GM19452 (cell line): Measurements from ENCODE around the gene C12orf60.
"Not testable (repeated sequence)": the region's sequence is repeated elsewhere in the genome, so short reads cannot be mapped to it uniquely, and the experiment has no call there.

Experiments
- ATAC-seq: cut with Tn5 transposase; IDR thresholded peaks from one replicate; pipeline ENCODE4 v1.9.1; 2021; ENCODE audit not compliant: unreplicated experiment

Gene C12orf60

GRCh38 chr12:14803011-14803829 is at the start of gene C12orf60, which contains the start of gene WBP11:
C12orf60 (plus strand) TSS chr12:14803670; CDS start chr12:14822936, 19,266 bp downstream.
WBP11 (minus strand) TSS chr12:14803478; CDS start chr12:14801383, 2,095 bp downstream.
- ATAC-seq = peak; percentile 99

GRCh38 chr12:14756334-14757143 is 46.9 kb upstream of the C12orf60 start:
- ATAC-seq = no peak

GRCh38 chr12:14759711-14760280 is 43.7 kb upstream of the C12orf60 start:
- ATAC-seq = not testable (repeated sequence)

- no peak for ATAC-seq
These were observed 38.1 kb upstream of the C12orf60 start for GRCh38 chr12:14765398-14765797.

GRCh38 chr12:14766020-14766419 is 37.5 kb upstream of the C12orf60 start:
- ATAC-seq = not testable (repeated sequence)

- ATAC-seq = no peak
These were observed 36.7 kb upstream of the C12orf60 start for GRCh38 chr12:14766649-14767215.

- ATAC-seq = no peak
These were observed 35.9 kb upstream of the C12orf60 start for GRCh38 chr12:14767617-14768016.

- ATAC-seq = no peak
These were observed 34.6 kb upstream of the C12orf60 start for GRCh38 chr12:14768823-14769405.

GRCh38 chr12:14769466-14769968 is 34.0 kb upstream of the C12orf60 start:
- ATAC-seq = peak; percentile 4

- ATAC-seq = peak; percentile 43
These were observed 33.4 kb upstream of the C12orf60 start for GRCh38 chr12:14769969-14770495.

- ATAC-seq = peak; percentile 22
These were observed 32.7 kb upstream of the C12orf60 start for GRCh38 chr12:14770496-14771461.

- no peak for ATAC-seq
These were observed 31.8 kb upstream of the C12orf60 start for GRCh38 chr12:14771651-14772137.

- ATAC-seq = no peak
These were observed 30.5 kb upstream of the C12orf60 start for GRCh38 chr12:14772946-14773345.

GRCh38 chr12:14773685-14774073 is 29.8 kb upstream of the C12orf60 start:
- peak; percentile 8 for ATAC-seq

GRCh38 chr12:14774074-14774905 is 29.2 kb upstream of the C12orf60 start:
- peak; percentile 47 for ATAC-seq

GRCh38 chr12:14774906-14775635 is 28.4 kb upstream of the C12orf60 start:
- ATAC-seq = no peak

- no peak for ATAC-seq
These were observed 27.9 kb upstream of the C12orf60 start for GRCh38 chr12:14775636-14775980.
